ENCODE data around the gene ANKDD1B. TPM values are rescaled to one million over a fixed set of nuclear protein-coding genes. Genes with fewer than 3 reads are reported as not detected.

Gene ANKDD1B
- total and polyA plus RNA-seq, 2 of the 8 experiments (the other 6 are each of a cell fraction or from before 2014, with no cell fraction given): 0.08 to 0.22 TPM

DNA sequence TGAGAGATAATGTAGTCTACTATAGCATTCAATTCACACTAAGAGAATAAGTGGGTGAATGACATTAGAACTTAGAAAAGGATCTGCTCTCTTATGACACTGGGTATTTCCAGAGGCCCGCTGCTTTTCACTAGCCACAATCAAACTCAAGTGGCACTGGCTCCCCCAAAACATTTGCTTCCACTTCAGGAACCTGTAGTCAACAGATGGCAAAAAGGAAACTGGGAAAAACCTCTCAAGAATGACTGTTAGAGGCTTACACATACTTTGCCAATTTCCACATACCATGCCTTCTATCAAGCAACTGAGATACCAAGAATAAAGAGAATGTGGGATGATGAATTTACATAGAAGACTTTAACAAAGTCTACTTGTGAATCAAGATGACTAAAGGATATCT is 94.8 kb downstream of the ANKDD1B start:
- H2BK120ac ChIP-seq (replicated peaks; ENCODE audit: low read depth, low read length): no peak overlapping the region
- H4K91ac ChIP-seq (replicated peaks; ENCODE audit: insufficient read length, low read length): no peak overlapping the region
- DNase-seq (ENCODE audit: low read depth in 1 of 2, low spot score in 2 of 2) (no peak), FAIRE-seq (no peak)
- no peak overlapping the region for H4K5ac ChIP-seq (ENCODE audit: insufficient read length, low read depth, low read length)
- no peak overlapping the region for H2BK5ac ChIP-seq (ENCODE audit: low read depth, low read length)
- no peak overlapping the region for H3K27ac ChIP-seq (ENCODE audit: low read depth, low read length)
- no peak overlapping the region for H3K56ac ChIP-seq (replicated peaks; ENCODE audit: insufficient read length, low read depth, low read length)
- H3K4me2 ChIP-seq (ENCODE audit: insufficient read depth in 1 of 2, low read depth in 2 of 2, low read length in 2 of 2): no peak overlapping the region
- ChIA-PET POLR2A (ENCODE audit: partially characterized antibody) (no interaction called here), CTCF (ENCODE audit: partially characterized antibody) (interaction anchor here (0.7 kb wide), 1 partner anchor 25 kb away, joined by 3 read pairs; no protein-coding TSS in a partner anchor)
- H2BK12ac ChIP-seq (ENCODE audit: low read depth, low read length): no peak overlapping the region
- no peaks in the 10 kb centered on the region for H3K79me1 ChIP-seq (ENCODE audit: low read depth, low read length)
- H3K79me2 ChIP-seq (ENCODE audit: control insufficient read depth in 1 of 2, insufficient read depth in 2 of 2, low read length in 2 of 2): no peaks in the 10 kb centered on the region
- H3K14ac ChIP-seq (ENCODE audit: insufficient read length): no peak overlapping the region
- 95% methylated on average over 1 of the region's 1 CpG; no CpG with 5 or more reads in 1 of the 2 experiments for WGBS, 2 experiments (ENCODE audit: extremely low coverage in 1 of 2, insufficient coverage in 1 of 2, insufficient read length in 1 of 2, insufficient replicate concordance in 2 of 2, low coverage in 1 of 2, low lambda C conversion rate in 2 of 2, missing lambda C conversion rate in 1 of 2)
- H4K20me1 ChIP-seq (replicated peaks in 1 of 2; ENCODE audit: control insufficient read depth in 1 of 2, insufficient read depth in 2 of 2, low read length in 2 of 2): peaks cover 0 to 2% of the 10 kb centered on the region in 2 experiments
- H3K27me3 ChIP-seq (replicated peaks in 1 of 4; ENCODE audit: control insufficient read depth in 3 of 4, extremely low read depth in 1 of 4, insufficient read depth in 3 of 4, low read length in 3 of 4): no peaks in the 10 kb centered on the region
- H3K36me3 ChIP-seq (ENCODE audit: control insufficient read depth in 2 of 4, insufficient read depth in 4 of 4, low read length in 3 of 4): peaks cover 4 to 22% (median 10%) of the 10 kb centered on the region in 4 experiments; a peak in 7 of 8 replicates
- no peak overlapping the region for H4K8ac ChIP-seq (ENCODE audit: extremely low read depth, insufficient read depth, low read length)
- no peak overlapping the region for H2AFZ ChIP-seq (ENCODE audit: low read length)
- no peak overlapping the region for H3K9ac ChIP-seq (replicated peaks in 1 of 4; ENCODE audit: extremely low read depth in 1 of 4, low read depth in 3 of 4, low read length in 3 of 4)
- H3K18ac ChIP-seq (ENCODE audit: extremely low read depth, low read length): no peak overlapping the region
- no peaks in the 10 kb centered on the region for H3K9me3 ChIP-seq (ENCODE audit: insufficient read depth in 2 of 2, low read depth in 1 of 2, low read length in 1 of 2)
- no peak overlapping the region for H3K4ac ChIP-seq (replicated peaks; ENCODE audit: insufficient read length, low read depth, low read length)
- H3K4me1 ChIP-seq (replicated peaks in 1 of 4; ENCODE audit: control insufficient read depth in 3 of 4, insufficient read depth in 4 of 4, low read length in 3 of 4): no peaks in the 10 kb centered on the region
- H3K4me3 ChIP-seq (ENCODE audit: extremely low read depth in 1 of 4, insufficient read depth in 2 of 4, low read depth in 3 of 4, low read length in 4 of 4): no peak overlapping the region
- no peak overlapping the region for H2BK20ac ChIP-seq (ENCODE audit: low read length)
- no peaks in the 10 kb centered on the region for H3K23me2 ChIP-seq (ENCODE audit: low read depth, low read length)
- H2AK5ac ChIP-seq (ENCODE audit: low read depth, low read length): no peak overlapping the region
- no peak overlapping the region for H2BK15ac ChIP-seq (ENCODE audit: low read length)
- H3K23ac ChIP-seq (ENCODE audit: insufficient read length): no peak overlapping the region
- TF ChIP-seq CBX5 (IDR thresholded peaks at IDR 0.05; ENCODE audit: low read depth, low read length) (no peak), JUND (IDR thresholded peaks at IDR 0.05; ENCODE audit: low read length) (no peak), RXRA (IDR thresholded peaks at IDR 0.05; ENCODE audit: insufficient read depth, low read depth, low read length) (no peak)

Measured in H1 (cell line).